ENCODE results near the gene PARD6A. TPM values are rescaled to one million over a fixed set of nuclear protein-coding genes. Genes with fewer than 3 reads are reported as not detected.
"Not testable (repeated sequence)": the region's sequence is repeated elsewhere in the genome, so short reads cannot be mapped to it uniquely, and the experiment has no call there.

Gene PARD6A
- total RNA-seq, 4 donors from 2014 or later, result 3.2 to 12.5 (median 4.6) TPM

DNA sequence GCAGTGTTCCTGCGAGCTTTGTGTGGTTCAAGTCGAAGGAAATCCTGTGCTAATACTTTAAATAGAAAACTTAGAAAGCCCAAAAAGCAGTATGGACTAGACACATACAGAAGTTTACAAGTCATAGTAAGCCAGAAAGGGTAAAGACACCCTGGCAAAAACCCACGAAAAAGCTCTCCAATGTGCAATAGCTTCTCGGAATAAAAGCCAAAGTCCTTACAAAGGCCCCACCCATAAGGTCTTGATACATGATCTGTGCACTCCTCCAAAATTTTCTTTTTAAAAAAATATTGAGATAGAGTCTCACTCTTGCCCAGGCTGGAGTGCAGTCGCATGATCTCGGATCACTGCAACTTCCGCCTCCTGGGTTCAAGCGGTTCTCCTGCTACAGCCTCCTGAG lies 16.2 kb downstream of the PARD6A start:
- TF ChIP-seq, protein P1, sequence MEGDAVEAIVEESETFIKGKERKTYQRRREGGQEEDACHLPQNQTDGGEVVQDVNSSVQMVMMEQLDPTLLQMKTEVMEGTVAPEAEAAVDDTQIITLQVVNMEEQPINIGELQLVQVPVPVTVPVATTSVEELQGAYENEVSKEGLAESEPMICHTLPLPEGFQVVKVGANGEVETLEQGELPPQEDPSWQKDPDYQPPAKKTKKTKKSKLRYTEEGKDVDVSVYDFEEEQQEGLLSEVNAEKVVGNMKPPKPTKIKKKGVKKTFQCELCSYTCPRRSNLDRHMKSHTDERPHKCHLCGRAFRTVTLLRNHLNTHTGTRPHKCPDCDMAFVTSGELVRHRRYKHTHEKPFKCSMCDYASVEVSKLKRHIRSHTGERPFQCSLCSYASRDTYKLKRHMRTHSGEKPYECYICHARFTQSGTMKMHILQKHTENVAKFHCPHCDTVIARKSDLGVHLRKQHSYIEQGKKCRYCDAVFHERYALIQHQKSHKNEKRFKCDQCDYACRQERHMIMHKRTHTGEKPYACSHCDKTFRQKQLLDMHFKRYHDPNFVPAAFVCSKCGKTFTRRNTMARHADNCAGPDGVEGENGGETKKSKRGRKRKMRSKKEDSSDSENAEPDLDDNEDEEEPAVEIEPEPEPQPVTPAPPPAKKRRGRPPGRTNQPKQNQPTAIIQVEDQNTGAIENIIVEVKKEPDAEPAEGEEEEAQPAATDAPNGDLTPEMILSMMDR (IDR thresholded peaks at IDR 0.05), result no peak
- ATAC-seq (ENCODE audit: low FRiP score) (no peak), DNase-seq (ENCODE audit: low spot score) (no peak)

DNA sequence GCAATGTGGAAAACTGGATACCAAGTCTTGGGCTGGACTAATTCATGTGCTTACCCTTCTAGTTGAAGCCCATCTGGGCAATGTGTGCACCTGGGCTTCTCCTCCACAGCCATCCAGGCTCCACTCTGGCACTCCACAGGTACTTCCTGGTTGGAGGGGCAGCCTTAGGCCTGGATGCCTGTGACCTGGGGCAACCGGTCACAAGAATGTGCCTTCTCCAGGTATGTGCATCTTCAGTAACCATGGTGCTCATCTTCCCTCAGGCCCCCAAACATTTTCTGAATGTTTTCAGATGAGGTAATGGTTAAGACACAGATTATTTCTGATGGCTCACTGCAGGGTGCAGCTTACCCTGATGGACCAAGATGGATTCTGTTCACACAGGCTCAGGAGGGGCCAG lies 17.0 kb downstream of the PARD6A start:
- TF ChIP-seq, protein P1 (IDR thresholded peaks at IDR 0.05), result no peak
- no peak for DNase-seq (ENCODE audit: low spot score)
- ATAC-seq (ENCODE audit: low FRiP score), result no peak

DNA sequence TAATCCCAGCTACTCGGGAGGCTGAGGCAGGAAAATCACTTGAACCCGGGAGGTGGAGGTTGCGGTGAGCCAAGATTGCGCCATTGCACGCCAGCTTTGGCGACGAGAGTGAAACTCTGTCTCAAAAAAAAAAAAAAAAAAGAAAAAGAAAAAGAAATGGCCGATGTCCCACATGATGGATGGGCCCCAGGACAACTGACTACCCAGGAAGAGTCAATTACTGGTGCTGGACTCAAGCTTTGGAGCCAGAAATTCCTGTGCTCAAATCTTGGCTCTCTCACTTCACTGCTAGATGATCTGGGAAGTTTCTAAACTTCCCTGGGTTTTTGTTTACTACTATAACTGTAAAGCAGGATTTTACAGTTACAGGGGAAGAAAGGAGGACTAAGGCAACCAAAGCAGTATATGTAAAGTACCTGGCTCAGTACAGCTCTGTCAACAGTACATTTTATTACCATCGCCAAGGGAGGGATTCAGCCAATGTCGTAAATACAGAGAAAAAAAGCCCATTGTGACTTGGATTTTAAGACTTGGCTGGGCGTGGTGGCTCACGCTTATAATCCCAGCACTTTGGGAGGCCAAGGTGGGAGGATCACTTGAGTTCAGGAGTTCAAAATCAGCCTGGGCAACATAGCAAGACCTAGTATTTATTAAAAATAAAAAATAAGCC lies 17.7 kb downstream of the PARD6A start:
- ATAC-seq (ENCODE audit: low FRiP score), result no peak
- no peak for DNase-seq (ENCODE audit: low spot score)
- TF ChIP-seq, protein P1 (IDR thresholded peaks at IDR 0.05), result no peak

DNA sequence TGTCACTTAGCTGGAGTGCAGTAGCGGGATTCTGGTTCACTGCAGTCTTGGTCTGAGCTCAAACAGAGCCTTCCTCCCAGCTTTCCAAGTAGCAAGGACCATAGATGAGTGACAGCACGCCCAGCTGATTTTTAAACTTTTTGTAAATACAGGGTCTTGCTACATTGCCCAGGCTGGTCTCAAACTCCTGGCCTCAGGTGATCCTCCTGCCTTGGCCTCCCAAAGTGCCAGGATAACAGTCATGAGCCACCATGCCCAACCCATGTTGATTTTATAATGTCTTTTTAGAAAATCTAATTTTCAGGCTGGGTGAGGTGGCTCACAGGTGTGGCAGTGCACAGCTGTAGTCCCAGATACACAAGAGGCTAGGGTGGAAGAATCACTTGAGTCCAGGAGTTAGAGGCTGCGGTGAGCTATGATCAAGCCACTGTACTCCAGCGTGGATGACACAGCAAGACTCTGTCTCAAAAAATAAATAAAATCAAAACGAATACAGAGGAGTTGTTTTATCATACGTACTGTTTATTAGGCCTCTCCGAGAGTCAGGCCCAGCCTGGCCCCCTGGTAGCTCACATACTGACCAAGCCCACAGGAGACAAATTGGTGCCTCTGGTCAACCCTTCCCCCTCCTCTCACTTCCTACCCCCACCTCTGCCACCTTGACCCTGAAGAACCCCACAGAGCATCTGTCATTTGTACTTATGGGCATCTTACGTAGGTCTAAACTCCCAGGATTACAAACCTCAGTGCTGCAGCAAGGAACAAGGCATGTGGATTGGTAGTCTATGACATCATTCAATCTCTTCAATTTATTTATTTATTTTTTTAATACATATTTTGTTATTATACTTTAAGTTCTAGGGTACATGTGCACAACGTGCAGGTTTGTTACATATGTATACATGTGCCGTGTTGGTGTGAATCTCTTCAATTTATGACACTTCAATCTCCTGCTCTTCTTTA lies 19.5 kb downstream of the PARD6A start:
- TF ChIP-seq, protein P1 (IDR thresholded peaks at IDR 0.05), result no peak
- no peak for DNase-seq (ENCODE audit: low spot score)
- ATAC-seq (ENCODE audit: low FRiP score), result no peak

DNA sequence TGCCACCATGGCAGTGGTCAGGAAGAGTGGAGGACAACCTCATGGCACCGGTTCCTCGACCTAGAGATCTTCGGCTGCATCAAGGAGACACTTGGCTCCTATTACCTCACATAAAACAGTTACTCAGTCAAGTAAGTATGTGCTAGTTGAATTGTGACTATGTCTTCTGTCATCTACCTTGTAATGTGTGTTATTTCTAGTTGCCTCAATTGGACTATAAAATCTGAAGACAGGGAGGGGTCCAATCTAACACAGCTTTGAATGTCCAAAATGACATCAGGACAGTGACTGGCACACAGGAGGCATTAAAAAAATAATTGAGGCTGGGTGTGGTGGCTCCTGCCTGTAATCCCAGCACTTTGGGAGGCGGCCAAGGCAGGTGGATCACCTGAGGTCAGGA lies 23.0 kb downstream of the PARD6A start:
- no peak for ATAC-seq (ENCODE audit: low FRiP score)
- no peak for DNase-seq (ENCODE audit: low spot score)
- TF ChIP-seq, protein P1 (IDR thresholded peaks at IDR 0.05), result no peak

DNA sequence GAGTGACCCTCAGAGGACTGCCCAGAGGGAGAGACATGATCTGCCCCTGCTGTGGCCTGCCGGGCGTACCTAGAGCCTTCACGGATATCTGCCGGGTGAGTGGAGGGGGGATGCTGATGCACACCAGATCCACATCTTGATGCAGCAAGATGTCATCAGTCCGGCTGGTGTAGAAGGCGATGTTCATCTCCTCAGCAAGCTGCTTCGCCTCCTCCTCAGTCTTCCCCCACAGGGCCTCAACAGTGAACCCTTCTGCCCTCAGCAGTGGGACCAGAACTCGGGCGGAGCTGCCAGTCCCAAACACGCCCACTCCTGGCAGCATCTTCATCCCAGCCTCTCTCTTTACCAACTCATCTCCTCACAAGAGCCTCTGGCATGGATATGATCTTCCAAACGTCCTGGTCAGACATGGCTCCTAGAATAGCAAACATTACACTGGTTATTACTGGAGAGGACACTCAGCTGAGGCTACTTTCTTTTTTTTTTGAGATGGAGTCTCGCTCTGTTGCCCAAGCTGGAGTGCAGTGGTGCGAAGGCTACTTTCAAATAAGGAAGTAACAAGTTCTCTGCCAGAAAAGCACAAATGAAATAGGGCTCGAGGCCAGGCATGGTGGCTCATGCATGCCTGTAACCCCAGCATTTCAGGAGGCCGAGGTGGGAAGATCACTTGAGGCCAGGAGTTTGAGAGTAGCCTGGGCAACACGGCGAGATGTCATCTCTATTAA lies 24.8 kb downstream of the PARD6A start:
- no peak for ATAC-seq (ENCODE audit: low FRiP score)
- TF ChIP-seq, protein P1 (IDR thresholded peaks at IDR 0.05), result no peak
- no peak for DNase-seq (ENCODE audit: low spot score)

DNA sequence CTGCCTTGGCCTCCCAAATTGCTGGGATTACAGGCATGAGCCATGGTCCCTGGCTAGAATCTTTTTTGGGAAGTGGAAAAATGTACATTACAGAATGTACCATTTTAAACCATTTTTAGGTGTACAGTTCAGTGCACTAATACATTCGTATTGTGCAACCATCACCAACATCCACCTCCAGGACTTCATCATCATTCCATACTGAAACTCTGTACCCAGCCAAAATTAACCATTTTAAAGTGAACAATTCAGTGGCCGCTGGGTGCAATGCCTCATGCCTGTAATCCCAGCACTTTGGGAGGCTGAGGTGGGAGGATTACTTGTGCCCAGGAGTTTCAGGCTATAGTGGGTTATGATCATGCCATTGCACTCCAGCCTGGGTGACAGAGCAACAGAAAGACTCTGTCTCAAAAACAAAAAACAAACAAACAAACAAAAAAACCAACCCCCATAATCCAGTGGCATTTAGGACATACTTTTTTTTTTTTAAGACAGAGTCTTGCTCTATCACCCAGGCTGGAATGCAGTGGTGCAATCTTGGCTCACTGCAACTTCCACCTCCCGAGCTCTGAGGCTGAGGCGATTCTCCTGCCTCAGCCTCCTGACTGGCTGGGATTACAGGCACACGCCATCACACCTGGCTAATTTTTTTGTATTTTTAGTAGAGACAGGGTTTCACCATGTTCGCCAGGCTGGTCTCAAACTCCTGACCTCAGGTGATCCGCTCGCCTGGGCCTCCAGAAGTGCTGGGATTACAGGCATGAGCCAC lies 32.9 kb downstream of the PARD6A start:
- DNase-seq (ENCODE audit: low spot score); ATAC-seq (ENCODE audit: low FRiP score): not testable (repeated sequence)
